ENCODE data around the gene DGKG. TPM values are rescaled to one million over a fixed set of nuclear protein-coding genes. Genes with fewer than 3 reads are reported as not detected.

Gene DGKG
- polyA plus RNA-seq, 1 donor (not counting 4 experiments of a cell fraction or from before 2014, with no cell fraction given), result 0.22 TPM

- no peak overlapping the region for H2AFZ ChIP-seq (ENCODE audit: control insufficient read depth, low read length)
- H3K4me1 ChIP-seq (ENCODE audit: control insufficient read depth, extremely low read depth, insufficient read depth, low read length), result peaks cover 1% of the 10 kb centered on the region
- no peak overlapping the region for H3K4me2 ChIP-seq (ENCODE audit: control insufficient read depth, extremely low read depth, insufficient read depth, low read depth, low read length)
- dilution Hi-C loops (cut with MboI; ENCODE audit: extremely low pct_ligation_motif_present, low sequenced_read_pairs), result no loop called here
- no peak overlapping the region for H3K27ac ChIP-seq (ENCODE audit: control insufficient read depth, insufficient read depth, low read length)
- H3K79me2 ChIP-seq (ENCODE audit: control insufficient read depth, insufficient read depth, low read length), result no peaks in the 10 kb centered on the region
- TF ChIP-seq EZH2 (IDR thresholded peaks at IDR 0.05; ENCODE audit: low read length) (no peak), CTCF (optimal IDR thresholded peaks at IDR 0.05 in 1 of 3, IDR thresholded peaks at IDR 0.05 in 1 of 3, conservative IDR thresholded peaks at IDR 0.05 in 1 of 3; ENCODE audit: extremely low read depth in 1 of 3, insufficient read depth in 2 of 3, low read length in 3 of 3) (no peak)
- H3K9me1 ChIP-seq (ENCODE audit: control insufficient read depth, extremely low read depth, insufficient read depth, low read length), result no peaks in the 10 kb centered on the region
- H3K9me3 ChIP-seq (ENCODE audit: control insufficient read depth, low read depth, low read length), result no peaks in the 10 kb centered on the region
- H3K36me3 ChIP-seq (ENCODE audit: control insufficient read depth in 2 of 2, extremely low read depth in 1 of 2, insufficient read depth in 2 of 2, low read length in 2 of 2), result no peaks in the 10 kb centered on the region
- FAIRE-seq (no peak), DNase-seq (ENCODE audit: low read depth, low spot score) (no peak)
- H3K27me3 ChIP-seq (ENCODE audit: control insufficient read depth, extremely low read depth, insufficient read depth, low read length), result no peaks in the 10 kb centered on the region
- no peak overlapping the region for H3K4me3 ChIP-seq (ENCODE audit: control insufficient read depth in 2 of 3, extremely low read depth in 1 of 3, insufficient read depth in 2 of 3, low read depth in 1 of 3, low read length in 3 of 3)
- H3K9ac ChIP-seq (ENCODE audit: control insufficient read depth, extremely low read depth, insufficient read depth, low read length), result no peak overlapping the region
- H4K20me1 ChIP-seq (ENCODE audit: control insufficient read depth, extremely low read depth, insufficient read depth, low read length), result no peaks in the 10 kb centered on the region
These were observed 246.6 kb downstream of the DGKG start for GRCh38 chr3:186115239-186115996.

- H3K27ac ChIP-seq (ENCODE audit: control insufficient read depth, insufficient read depth, low read length), result no peak overlapping the region
- H3K36me3 ChIP-seq (ENCODE audit: control insufficient read depth in 2 of 2, extremely low read depth in 1 of 2, insufficient read depth in 2 of 2, low read length in 2 of 2), result no peaks in the 10 kb centered on the region
- no peaks in the 10 kb centered on the region for H3K9me3 ChIP-seq (ENCODE audit: control insufficient read depth, low read depth, low read length)
- peaks cover 19% of the 10 kb centered on the region for H3K79me2 ChIP-seq (ENCODE audit: control insufficient read depth, insufficient read depth, low read length)
- no peak overlapping the region for H3K9ac ChIP-seq (ENCODE audit: control insufficient read depth, extremely low read depth, insufficient read depth, low read length)
- no peaks in the 10 kb centered on the region for H3K27me3 ChIP-seq (ENCODE audit: control insufficient read depth, extremely low read depth, insufficient read depth, low read length)
- TF ChIP-seq CTCF (optimal IDR thresholded peaks at IDR 0.05 in 1 of 3, IDR thresholded peaks at IDR 0.05 in 1 of 3, conservative IDR thresholded peaks at IDR 0.05 in 1 of 3; ENCODE audit: extremely low read depth in 1 of 3, insufficient read depth in 2 of 3, low read length in 3 of 3) (no peak), EZH2 (IDR thresholded peaks at IDR 0.05; ENCODE audit: low read length) (no peak)
- DNase-seq (ENCODE audit: low read depth, low spot score) (no peak), FAIRE-seq (no peak)
- no peak overlapping the region for H2AFZ ChIP-seq (ENCODE audit: control insufficient read depth, low read length)
- H3K4me2 ChIP-seq (ENCODE audit: control insufficient read depth, extremely low read depth, insufficient read depth, low read depth, low read length), result no peak overlapping the region
- peaks cover 19% of the 10 kb centered on the region for H3K4me1 ChIP-seq (ENCODE audit: control insufficient read depth, extremely low read depth, insufficient read depth, low read length)
- H3K4me3 ChIP-seq (ENCODE audit: control insufficient read depth in 2 of 3, extremely low read depth in 1 of 3, insufficient read depth in 2 of 3, low read depth in 1 of 3, low read length in 3 of 3), result no peak overlapping the region
- dilution Hi-C loops (cut with MboI; ENCODE audit: extremely low pct_ligation_motif_present, low sequenced_read_pairs), result no loop called here
- H4K20me1 ChIP-seq (ENCODE audit: control insufficient read depth, extremely low read depth, insufficient read depth, low read length), result no peaks in the 10 kb centered on the region
- no peaks in the 10 kb centered on the region for H3K9me1 ChIP-seq (ENCODE audit: control insufficient read depth, extremely low read depth, insufficient read depth, low read length)
These were observed 250.8 kb downstream of the DGKG start for GRCh38 chr3:186110975-186111974.

All from keratinocyte (primary cell).